Hematopoietic multipotent progenitor cell (in vitro differentiated cells): ENCODE measurements around the gene TSHZ2. TPM values are rescaled to one million over a fixed set of nuclear protein-coding genes. Genes with fewer than 3 reads are reported as not detected.

Experiments
- DNase-seq, 3 donors: peaks; one replicate each; pipeline ENCODE4 v3.0.0-alpha.2; 2011 to 2015; ENCODE audit warnings: low read depth in 2 of 3, low spot score in 2 of 3
- total RNA-seq: library from RNA; depleted of rRNA; stranded (reverse); fragments of >200 nt; gene quantifications from one replicate; pipeline ENCODE4 v1.2.3, GENCODE V29; 2012

The TSHZ2 gene
- total RNA-seq, 1 donor = under 0.01 TPM

DNA sequence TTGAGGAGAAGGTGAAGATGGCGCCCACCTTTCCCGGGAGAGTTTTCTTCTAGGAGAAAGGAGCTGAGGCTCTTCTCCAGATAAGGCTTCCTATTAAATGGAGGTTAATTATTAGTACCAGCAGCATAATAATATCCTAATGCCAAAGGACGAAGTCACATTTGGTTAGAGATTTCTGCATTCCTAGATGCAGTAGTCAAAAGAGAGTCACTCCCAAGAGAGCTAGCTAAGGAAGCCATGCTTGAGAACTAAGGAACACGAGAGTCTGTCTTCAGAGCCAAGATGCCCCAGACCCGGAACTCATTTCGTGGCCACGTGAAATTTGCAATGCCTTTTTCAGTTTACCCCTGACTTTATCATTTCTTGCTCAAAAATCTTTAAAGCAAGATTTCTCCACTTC is 132.7 kb downstream of the TSHZ2 start:
- no peak for DNase-seq

- DNase-seq = no peak
Observed at GRCh38 chr20:53116733-53117132, 144.6 kb downstream of the TSHZ2 start.

DNA sequence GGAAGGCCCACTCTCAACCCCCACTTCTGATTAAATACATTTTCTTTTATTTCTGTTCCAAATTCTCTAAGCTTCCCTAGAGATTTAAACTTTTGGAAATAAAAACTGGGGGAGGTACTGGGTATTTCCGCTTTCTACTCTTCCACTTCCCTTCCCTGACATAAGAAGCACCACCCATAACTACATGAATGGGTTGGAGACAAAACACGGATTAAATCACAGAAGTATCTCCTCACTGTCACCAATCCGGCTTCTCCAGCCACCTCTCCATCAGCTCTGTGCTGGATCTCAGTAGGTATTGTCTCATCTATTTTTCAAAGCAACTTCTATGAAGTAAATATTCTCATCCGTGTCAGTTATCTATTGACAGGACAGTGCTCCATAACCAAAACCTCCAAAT is 150.7 kb downstream of the TSHZ2 start:
- DNase-seq = no peak

DNA sequence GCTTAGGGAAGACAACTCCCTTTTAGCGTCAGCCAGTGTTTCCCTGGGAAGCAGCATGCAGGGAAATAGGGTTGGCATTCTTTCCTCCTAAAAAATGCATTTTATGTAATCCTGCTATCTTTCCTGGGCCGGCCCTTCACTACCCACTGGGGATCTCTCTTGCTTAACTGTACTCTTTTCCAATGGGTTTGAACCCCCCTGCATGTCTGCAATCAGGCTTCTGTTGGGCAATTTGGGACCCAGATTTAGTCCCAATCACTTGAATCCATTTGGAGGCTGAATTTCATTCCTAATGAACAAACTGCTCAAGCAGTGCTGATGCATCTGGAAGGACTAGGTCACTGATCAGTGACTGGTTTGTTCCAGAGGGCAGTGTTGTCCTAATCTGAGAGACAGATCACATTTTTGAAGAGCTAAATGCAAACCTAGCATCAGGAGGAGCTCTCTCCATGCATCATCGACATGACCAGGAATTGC is 152.0 kb downstream of the TSHZ2 start:
- no peak for DNase-seq

GRCh38 chr20:53124803-53125202 is 152.6 kb downstream of the TSHZ2 start:
- DNase-seq = no peak

DNA sequence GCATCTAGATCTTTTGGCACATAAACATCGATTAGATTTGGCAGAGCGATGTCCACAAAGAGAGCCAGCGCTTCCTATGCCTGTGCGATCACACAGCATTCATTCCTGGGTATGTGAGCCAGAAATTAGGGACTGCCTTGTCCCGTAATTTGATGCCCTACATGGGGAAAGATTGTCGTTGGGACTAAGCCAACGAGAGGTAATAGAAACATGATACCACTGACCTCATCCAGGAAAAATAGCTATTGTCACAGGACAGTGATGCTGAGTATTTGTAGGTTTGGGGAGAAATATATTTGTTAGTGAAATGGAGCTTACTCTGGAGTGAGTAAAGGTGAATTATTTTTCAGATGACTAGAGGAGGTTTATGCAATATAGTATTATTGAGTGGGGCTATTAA is 154.0 kb downstream of the TSHZ2 start:
- DNase-seq = no peak

DNA sequence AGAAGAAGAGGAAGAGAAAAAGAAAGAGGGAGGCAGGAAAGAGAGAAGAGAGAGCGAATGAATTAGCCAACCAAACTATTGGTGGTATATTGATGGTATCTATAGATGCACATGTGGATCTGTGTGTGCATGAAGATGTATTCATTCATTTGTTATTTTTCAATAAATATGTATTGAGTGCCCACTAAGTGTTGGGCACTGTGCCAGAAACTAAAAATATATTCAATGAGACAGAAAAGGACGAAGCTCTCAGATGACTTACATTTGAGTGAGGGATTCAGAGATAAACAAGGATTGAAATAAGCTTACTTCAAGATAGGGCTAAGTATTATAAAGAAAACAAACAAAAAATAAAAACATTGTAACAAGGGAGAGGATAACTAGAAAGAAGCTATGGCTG is 154.9 kb downstream of the TSHZ2 start:
- DNase-seq = no peak

- no peak for DNase-seq
Observed at GRCh38 chr20:53128004-53128403, 155.8 kb downstream of the TSHZ2 start.

DNA sequence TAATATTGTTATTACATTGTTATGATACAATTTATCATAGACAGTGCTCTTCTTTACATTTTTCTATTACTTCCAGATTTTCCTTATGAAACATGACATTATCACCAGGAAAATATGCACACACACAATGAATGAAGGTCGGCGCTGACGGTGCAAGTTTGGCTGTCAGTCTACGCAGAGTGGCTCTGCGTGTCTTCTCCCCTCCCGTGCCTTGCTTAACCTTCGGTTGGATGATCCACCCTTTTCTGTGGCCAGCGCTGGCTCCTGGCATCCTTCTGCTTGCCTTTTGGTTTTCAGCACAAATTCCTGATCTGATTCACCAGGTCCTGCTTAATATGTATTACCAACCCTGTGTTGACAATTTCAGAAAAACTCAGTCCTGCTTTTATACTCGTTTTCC is 157.4 kb downstream of the TSHZ2 start:
- no peak for DNase-seq

GRCh38 chr20:53130795-53131194 is 158.6 kb downstream of the TSHZ2 start:
- no peak for DNase-seq

- no peak for DNase-seq
Observed at GRCh38 chr20:53133125-53133524, 161.0 kb downstream of the TSHZ2 start.

DNA sequence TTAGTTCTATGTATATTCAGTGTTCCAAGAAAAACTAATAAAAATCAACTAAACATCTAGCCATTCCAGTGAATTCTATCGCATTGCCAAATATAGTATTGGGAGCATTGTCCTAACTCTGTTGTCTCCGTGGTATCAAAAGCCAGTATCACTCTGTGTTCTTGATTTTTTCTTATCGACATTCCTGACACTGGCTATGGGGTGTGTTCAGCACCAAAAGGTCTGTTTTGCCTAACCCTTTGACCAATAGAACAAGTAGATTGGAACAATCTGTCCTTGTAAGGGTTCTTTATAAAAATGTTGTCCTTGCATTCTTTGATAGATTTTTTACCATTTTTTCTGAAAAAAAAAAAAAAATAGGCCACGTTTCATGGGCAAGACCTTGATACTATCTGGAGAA is 161.5 kb downstream of the TSHZ2 start:
- DNase-seq = no peak

GRCh38 chr20:53136473-53136872 is 164.3 kb downstream of the TSHZ2 start:
- no peak for DNase-seq

GRCh38 chr20:53138454-53139262 is 166.5 kb downstream of the TSHZ2 start:
- no peak for DNase-seq

GRCh38 chr20:53141201-53142050 is 169.3 kb downstream of the TSHZ2 start:
- DNase-seq = no peak

GRCh38 chr20:53142225-53143127 is 170.3 kb downstream of the TSHZ2 start:
- DNase-seq = no peak

DNA sequence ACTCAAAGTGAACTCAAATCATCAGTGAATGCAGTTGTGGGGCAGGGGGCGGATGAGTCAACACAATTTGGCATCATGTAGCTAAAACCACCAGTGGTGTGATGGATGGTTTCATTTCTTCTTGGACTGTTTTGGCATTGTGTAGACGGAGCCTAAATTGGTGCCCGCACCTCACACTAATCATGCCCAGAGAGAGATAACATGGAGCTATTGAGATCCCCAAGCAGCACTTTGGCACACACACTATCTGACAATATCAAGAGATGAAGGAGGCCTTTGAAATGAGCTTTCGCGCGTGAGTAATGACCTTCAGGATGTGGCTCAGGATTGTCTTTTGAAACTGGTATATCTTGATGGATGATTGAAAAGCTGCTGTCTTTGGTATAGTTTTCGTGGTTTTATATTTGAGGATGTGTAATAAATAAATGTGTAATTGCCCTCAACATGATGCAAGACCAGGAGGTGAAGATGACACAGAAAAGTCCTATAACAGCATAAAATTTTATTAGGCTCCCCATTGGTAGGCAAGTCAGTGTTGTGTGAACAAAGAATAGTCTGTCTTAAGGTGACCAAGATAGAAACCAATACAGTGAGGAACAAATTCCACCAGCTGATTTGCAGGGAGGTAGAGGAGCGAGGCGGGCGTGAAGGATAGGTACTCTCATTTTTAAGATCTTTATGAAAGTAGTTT is 174.2 kb downstream of the TSHZ2 start:
- DNase-seq = no peak

GRCh38 chr20:53148771-53149147 is 176.6 kb downstream of the TSHZ2 start:
- no peak for DNase-seq

GRCh38 chr20:53149148-53149889 is 177.2 kb downstream of the TSHZ2 start:
- DNase-seq = no peak

GRCh38 chr20:53149890-53150205 is 177.7 kb downstream of the TSHZ2 start:
- no peak for DNase-seq
